Measurements from ENCODE around the gene NRCAM.

DNA sequence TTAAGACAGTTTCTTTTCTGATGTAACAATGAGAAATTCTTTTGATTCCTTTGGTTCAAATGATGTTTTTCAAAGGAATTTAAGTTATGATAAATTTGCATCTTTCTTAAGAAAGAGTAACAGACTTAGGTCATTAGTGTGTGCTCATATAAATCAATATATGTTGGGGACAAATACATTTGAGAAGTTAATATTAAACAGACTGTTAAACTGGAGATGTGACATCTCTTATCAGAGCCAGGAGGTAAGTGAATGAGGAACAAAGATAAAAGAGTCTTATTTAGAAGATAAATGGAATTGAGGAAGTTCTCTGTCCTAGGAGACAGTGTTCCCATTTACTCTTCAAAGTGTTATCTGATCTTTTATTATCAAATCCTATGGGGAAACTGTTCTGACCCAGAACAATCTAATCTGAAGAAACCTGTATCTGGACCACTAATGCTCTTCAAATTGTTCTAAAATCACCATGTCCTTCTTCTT, 221.2 kb downstream of the NRCAM start:
- TF ChIP-seq POLR2A (IDR thresholded peaks at IDR 0.05; ENCODE audit: low read length) (no peak), GATA1 (IDR thresholded peaks at IDR 0.05; ENCODE audit: low read depth, low read length) (no peak)
